K562 (cell line): ENCODE data around the gene MCC. TPM values are rescaled to one million over a fixed set of nuclear protein-coding genes. Genes with fewer than 3 reads are reported as not detected.

ENCODE experiments used
- ATAC-seq: fragments of 200-7000 bp; cut with Tn5 transposase; 3 replicates; pipeline ENCODE4 v1.9.1; 2020; ENCODE audit warnings: moderate library complexity
- BruUV-seq: library from RNA; stranded (reverse); fragments of 400-500 nt; replicated peaks from 2 replicates; lab custom pipeline; 2021; lab: Mats Ljungman, UMichigan
- CTCF ChIA-PET: fragments of 300-600 bp; formaldehyde crosslinking; extraction: SDS; loops from one replicate; lab custom pipeline; 2021; ENCODE audit warnings: low intra/inter-chr PET ratio; lab: Yijun Ruan, JAX
- POLR2A ChIA-PET: fragments of 300-600, 350-650 bp; sonication (Branson Sonifier 250); formaldehyde crosslinking; extraction: SDS; loops from one replicate; lab custom pipeline; 2021; ENCODE audit warnings: antibody characterized with exemption, inconsistent platforms; lab: Yijun Ruan, JAX
- DNase-seq, 4 experiments: peaks; one replicate each; pipeline versions ENCODE4 v3.0.0 to v3.0.0-alpha.2; 2011 to 2018; ENCODE audit warnings: low spot score in 3 of 4, mixed read lengths in 3 of 4; ENCODE audit errors: extremely low read depth in 1 of 4
- FAIRE-seq: peaks from 2 replicates; lab custom pipeline; 2011; peaks lifted over from hg19 to GRCh38; lab: Jason Lieb, UNC
- H2AFZ ChIP-seq: 2 replicates; pipeline ENCODE4 v1.6.0; 2011; ENCODE audit warnings: low read depth, low read length, control low read depth, inconsistent platforms
- H3K27ac ChIP-seq: fragments of 200-600 bp; 3 replicates; pipeline ENCODE4 v1.8.0; 2011; ENCODE audit warnings: low read depth, mild to moderate bottlenecking, control low read depth, inconsistent platforms, low read length, moderate library complexity, mixed read lengths; ENCODE audit errors: extremely low read depth
- H3K27me3 ChIP-seq, 2 experiments: fragments of 300-600 bp in 1 of 2; 2 replicates in 1 of 2; 3 replicates in 1 of 2; pipeline versions ENCODE4 v1.6.0 to v1.8.0; 2011; ENCODE audit warnings: inconsistent platforms in 2 of 2, low read length in 2 of 2, mild to moderate bottlenecking in 1 of 2, mixed read lengths in 1 of 2, moderate library complexity in 1 of 2; ENCODE audit not compliant: control insufficient read depth in 2 of 2, insufficient read depth in 2 of 2
- H3K36me3 ChIP-seq: fragments of 300-600 bp; 3 replicates; pipeline ENCODE4 v1.8.0; 2011; ENCODE audit warnings: mild to moderate bottlenecking, low read length, inconsistent platforms; ENCODE audit not compliant: control insufficient read depth, insufficient read depth
- H3K4me1 ChIP-seq, 2 experiments: fragments of 200-600 bp in 1 of 2; replicated peaks in 1 of 2; 2 replicates in 1 of 2; 3 replicates in 1 of 2; pipeline versions ENCODE4 v1.5.1 to v1.8.0; 2011; ENCODE audit warnings: inconsistent platforms in 2 of 2, low read length in 2 of 2, mild to moderate bottlenecking in 1 of 2, mixed read lengths in 1 of 2, moderate library complexity in 1 of 2; ENCODE audit not compliant: control insufficient read depth in 2 of 2, insufficient read depth in 2 of 2
- H3K4me2 ChIP-seq: 2 replicates; pipeline ENCODE4 v1.6.1; 2011; ENCODE audit warnings: low read length, control low read depth, inconsistent platforms, mixed read lengths; ENCODE audit not compliant: insufficient read depth
- H3K4me3 ChIP-seq: fragments of 200-600 bp; sonication (generic), shearing (Covaris generic); 2 replicates; pipeline ENCODE4 v1.5.1; 2016; ENCODE audit warnings: control low read depth, inconsistent platforms
- H3K79me2 ChIP-seq: fragments of 200-600 bp; 3 replicates; pipeline ENCODE4 v1.8.0; 2011; ENCODE audit warnings: low read length, inconsistent platforms; ENCODE audit not compliant: control insufficient read depth, insufficient read depth
- H3K9ac ChIP-seq, 2 experiments: 2 replicates each; pipeline versions ENCODE4 v1.6.0 to v1.6.1; 2011; ENCODE audit warnings: low read depth in 2 of 2, low read length in 2 of 2, control low read depth in 1 of 2, inconsistent platforms in 1 of 2, mild to moderate bottlenecking in 1 of 2, mixed read lengths in 1 of 2; ENCODE audit not compliant: insufficient read depth in 1 of 2
- H3K9me1 ChIP-seq: one replicate; pipeline ENCODE4 v1.6.0; 2011; ENCODE audit warnings: inconsistent platforms, mild to moderate bottlenecking, low read length, moderate library complexity; ENCODE audit not compliant: control insufficient read depth, insufficient read depth
- H3K9me3 ChIP-seq: replicated peaks from 2 replicates; pipeline ENCODE4 v1.5.1; 2011; ENCODE audit warnings: low read depth, low read length, inconsistent platforms; ENCODE audit not compliant: control insufficient read depth, insufficient read depth
- H4K20me1 ChIP-seq: replicated peaks from 2 replicates; pipeline ENCODE4 v1.6.1; 2011; ENCODE audit warnings: low read length, inconsistent platforms, mixed read lengths; ENCODE audit not compliant: control insufficient read depth, insufficient read depth
- C11orf30 ChIP-seq: fragments of 450-650 bp; IDR thresholded peaks from 2 replicates; pipeline ENCODE4 v1.6.1; 2016; ENCODE audit warnings: low read depth, mild to moderate bottlenecking
- EP300 ChIP-seq: IDR thresholded peaks from 2 replicates; pipeline ENCODE4 v1.6.1; 2012; ENCODE audit warnings: low read length, improper control_type of control experiment
- KDM1A ChIP-seq, 2 experiments: fragments of 450-650 bp; IDR thresholded peaks; 2 replicates each; pipeline ENCODE4 v1.6.1; 2016; ENCODE audit warnings: mild to moderate bottlenecking in 2 of 2
- MAFF ChIP-seq: IDR thresholded peaks from 2 replicates; pipeline ENCODE4 v1.6.1; 2012; ENCODE audit warnings: low read length, improper control_type of control experiment
- MAFG ChIP-seq: fragments of 450-650 bp; conservative IDR thresholded peaks from 2 replicates; pipeline ENCODE4 v1.6.1; 2016; ENCODE audit warnings: missing genetic modification characterization, missing compliant biosample characterization
- MAFK ChIP-seq: IDR thresholded peaks from 2 replicates; pipeline ENCODE4 v1.6.1; 2011; ENCODE audit warnings: low read length, improper control_type of control experiment
- RHOXF2B ChIP-seq: fragments of 250-450 bp; sonication (Bioruptor Pico); conservative IDR thresholded peaks from 2 replicates; pipeline ENCODE4 v1.5.1; 2021
- SMARCE1 ChIP-seq: fragments of 450-650 bp; IDR thresholded peaks from 2 replicates; pipeline ENCODE4 v1.7.1; 2016; ENCODE audit warnings: mild to moderate bottlenecking
- SNRNP70 ChIP-seq: fragments of 200-400 bp; formaldehyde crosslinking; optimal IDR thresholded peaks from 2 replicates; pipeline ENCODE3; 2017; ENCODE audit warnings: low read depth, low read length
- ZNF316 ChIP-seq: fragments of 450-650 bp; IDR thresholded peaks from 2 replicates; pipeline ENCODE4 v1.6.1; 2016
- whole genome bisulfite sequencing: fragments of 100-300 bp; shearing (Covaris generic); methylation state at CpG from one replicate; pipeline ENCODE4 v1.1.6; 2016; ENCODE audit warnings: low coverage, mixed read lengths; ENCODE audit not compliant: insufficient coverage; ENCODE audit errors: missing lambda C conversion rate; 5-methylcytosine and 5-hydroxymethylcytosine counted together
- in situ Hi-C: fragments of 300-500 bp; cut with MboI; formaldehyde crosslinking; loops from 4 replicates; pipeline ENCODE4 v1.15.0; 2018; ENCODE audit warnings: inconsistent platforms, mixed read lengths
- intact Hi-C: fragments of 100-400 bp; cut with micrococcal nuclease; formaldehyde crosslinking; loops from 2 replicates; pipeline ENCODE4 v1.14.2; 2022
- polyA plus RNA-seq, 8 experiments: library from polyadenylated mRNA; depleted of rRNA in 4 of 8; stranded (reverse) in 5 of 8; unstranded in 3 of 8; fragments of >200 nt; fragmentation: Nextera tagmentation in 2 of 8; fragmentation: Illumina TruSeq in 1 of 8; extraction: Ambion mirVana in 2 of 8; extraction: Trizol in 1 of 8; gene quantifications; 2 replicates each; pipeline versions ENCODE4 v1.2.1 to v1.2.3, GENCODE V29; 2011 to 2014; ENCODE audit warnings: inconsistent platforms in 1 of 8, missing spikeins in 1 of 8
- total RNA-seq, 7 experiments: library from RNA; depleted of rRNA in 6 of 7; stranded (reverse); fragments of >200 nt in 6 of 7; fragmentation: Illumina TruSeq in 2 of 7; extraction: Trizol in 2 of 7; gene quantifications; 2 replicates each; pipeline versions ENCODE4 v1.2.1 to v1.2.3, GENCODE V29; 2011 to 2021; ENCODE audit warnings: low replicate concordance in 1 of 7
- TF ChIP-seq, protein P1 (sequence below), 2 experiments: fragments of 150-350 bp in 1 of 2; IDR thresholded peaks; 2 replicates each; pipeline ENCODE4 v1.6.1; 2012 to 2016; ENCODE audit warnings: low read depth in 2 of 2, low read length in 2 of 2, mild to moderate bottlenecking in 1 of 2, moderate library complexity in 1 of 2
- TF ChIP-seq, protein P2 (sequence below), 2 experiments: fragments of 450-650 bp; formaldehyde crosslinking in 1 of 2; IDR thresholded peaks; 2 replicates each; pipeline versions ENCODE4 v1.4.0 to v1.6.1; 2014 to 2020; ENCODE audit warnings: mild to moderate bottlenecking in 2 of 2, borderline replicate concordance in 1 of 2, low read depth in 1 of 2

Gene MCC
- total and polyA plus RNA-seq, 9 of the 15 experiments (the other 6 are each of a cell fraction or from before 2014, with no cell fraction given), result 0.04 to 0.24 (median 0.06) TPM; not detected in 1

DNA sequence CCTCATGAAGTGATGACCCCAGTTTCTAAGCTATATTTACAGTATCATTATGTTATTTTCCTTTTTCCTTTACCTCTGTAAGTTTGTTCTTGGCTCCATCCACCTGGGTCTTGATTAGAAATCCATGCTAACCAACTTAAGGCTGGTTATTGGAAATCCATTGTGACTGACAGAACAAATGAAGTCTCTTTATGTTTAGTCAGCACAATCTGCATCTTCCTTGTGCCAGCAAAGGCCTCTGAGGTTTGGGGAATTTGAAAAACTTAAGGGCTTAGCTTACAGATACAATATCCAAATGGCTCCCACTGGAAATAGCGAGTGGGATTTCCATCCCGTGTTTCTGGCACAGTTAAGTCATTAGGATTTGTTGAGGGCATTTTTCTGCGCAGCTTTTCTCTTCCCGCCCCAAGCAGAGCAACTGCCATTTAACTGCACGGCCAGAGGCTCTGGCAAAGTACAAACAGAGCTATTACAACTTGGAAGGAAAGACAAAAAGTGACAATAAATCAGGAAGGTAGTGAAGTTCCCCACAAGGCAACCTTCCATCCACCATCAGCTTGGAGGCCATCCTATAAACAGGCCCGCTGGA lies 447.5 kb downstream of the MCC start:
- DNase-seq, result no peak
- FAIRE-seq, result no peak
- in situ Hi-C loops, result no loop called here
- no peaks in the 10 kb centered on the region for H3K36me3 ChIP-seq
- H3K9ac ChIP-seq, result no peak overlapping the region
- H4K20me1 ChIP-seq, result no peaks in the 10 kb centered on the region
- CTCF ChIA-PET, result no interaction called here
- H3K4me2 ChIP-seq, result no peak overlapping the region
- H3K9me1 ChIP-seq, result no peaks in the 10 kb centered on the region
- H3K4me3 ChIP-seq, result no peak overlapping the region
- H3K27ac ChIP-seq, result no peak overlapping the region
- no peaks in the 10 kb centered on the region for H3K9me3 ChIP-seq
- no peak overlapping the region for H2AFZ ChIP-seq
- WGBS, result 65% methylated on average over 6 of the region's 6 CpGs
- H3K79me2 ChIP-seq, result no peaks in the 10 kb centered on the region
- intact Hi-C loops, result no loop called here
- H3K4me1 ChIP-seq, result peaks cover 23 to 33% of the 10 kb centered on the region in 2 experiments
- H3K27me3 ChIP-seq, result no peaks in the 10 kb centered on the region
- no TSS peak for BruUV-seq
- POLR2A ChIA-PET, result interaction anchor here (1.2 to 1.7 kb wide), 2 partner anchors 11 to 20 kb away, joined by 4 to 5 read pairs; no protein-coding TSS in a partner anchor
- ATAC-seq, result no peak
- TF ChIP-seq MAFF (peak; percentile 87), SMARCE1 (no peak), C11orf30 (peak; percentile 85), ZNF316 (peak; percentile 94), EP300 (no peak), MAFG (tag) (peak; percentile 83), MAFK (peak; percentile 82), RHOXF2B (CRISPR knock-in tag) (no peak), SNRNP70 (no peak), KDM1A (IDR thresholded peaks at IDR 0.05) (no peak)
- TF ChIP-seq, protein P1, sequence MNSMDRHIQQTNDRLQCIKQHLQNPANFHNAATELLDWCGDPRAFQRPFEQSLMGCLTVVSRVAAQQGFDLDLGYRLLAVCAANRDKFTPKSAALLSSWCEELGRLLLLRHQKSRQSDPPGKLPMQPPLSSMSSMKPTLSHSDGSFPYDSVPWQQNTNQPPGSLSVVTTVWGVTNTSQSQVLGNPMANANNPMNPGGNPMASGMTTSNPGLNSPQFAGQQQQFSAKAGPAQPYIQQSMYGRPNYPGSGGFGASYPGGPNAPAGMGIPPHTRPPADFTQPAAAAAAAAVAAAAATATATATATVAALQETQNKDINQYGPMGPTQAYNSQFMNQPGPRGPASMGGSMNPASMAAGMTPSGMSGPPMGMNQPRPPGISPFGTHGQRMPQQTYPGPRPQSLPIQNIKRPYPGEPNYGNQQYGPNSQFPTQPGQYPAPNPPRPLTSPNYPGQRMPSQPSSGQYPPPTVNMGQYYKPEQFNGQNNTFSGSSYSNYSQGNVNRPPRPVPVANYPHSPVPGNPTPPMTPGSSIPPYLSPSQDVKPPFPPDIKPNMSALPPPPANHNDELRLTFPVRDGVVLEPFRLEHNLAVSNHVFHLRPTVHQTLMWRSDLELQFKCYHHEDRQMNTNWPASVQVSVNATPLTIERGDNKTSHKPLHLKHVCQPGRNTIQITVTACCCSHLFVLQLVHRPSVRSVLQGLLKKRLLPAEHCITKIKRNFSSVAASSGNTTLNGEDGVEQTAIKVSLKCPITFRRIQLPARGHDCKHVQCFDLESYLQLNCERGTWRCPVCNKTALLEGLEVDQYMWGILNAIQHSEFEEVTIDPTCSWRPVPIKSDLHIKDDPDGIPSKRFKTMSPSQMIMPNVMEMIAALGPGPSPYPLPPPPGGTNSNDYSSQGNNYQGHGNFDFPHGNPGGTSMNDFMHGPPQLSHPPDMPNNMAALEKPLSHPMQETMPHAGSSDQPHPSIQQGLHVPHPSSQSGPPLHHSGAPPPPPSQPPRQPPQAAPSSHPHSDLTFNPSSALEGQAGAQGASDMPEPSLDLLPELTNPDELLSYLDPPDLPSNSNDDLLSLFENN (IDR thresholded peaks at IDR 0.05; ENCODE audit: low read depth in 2 of 2, low read length in 2 of 2), result no peak
- TF ChIP-seq, protein P2, sequence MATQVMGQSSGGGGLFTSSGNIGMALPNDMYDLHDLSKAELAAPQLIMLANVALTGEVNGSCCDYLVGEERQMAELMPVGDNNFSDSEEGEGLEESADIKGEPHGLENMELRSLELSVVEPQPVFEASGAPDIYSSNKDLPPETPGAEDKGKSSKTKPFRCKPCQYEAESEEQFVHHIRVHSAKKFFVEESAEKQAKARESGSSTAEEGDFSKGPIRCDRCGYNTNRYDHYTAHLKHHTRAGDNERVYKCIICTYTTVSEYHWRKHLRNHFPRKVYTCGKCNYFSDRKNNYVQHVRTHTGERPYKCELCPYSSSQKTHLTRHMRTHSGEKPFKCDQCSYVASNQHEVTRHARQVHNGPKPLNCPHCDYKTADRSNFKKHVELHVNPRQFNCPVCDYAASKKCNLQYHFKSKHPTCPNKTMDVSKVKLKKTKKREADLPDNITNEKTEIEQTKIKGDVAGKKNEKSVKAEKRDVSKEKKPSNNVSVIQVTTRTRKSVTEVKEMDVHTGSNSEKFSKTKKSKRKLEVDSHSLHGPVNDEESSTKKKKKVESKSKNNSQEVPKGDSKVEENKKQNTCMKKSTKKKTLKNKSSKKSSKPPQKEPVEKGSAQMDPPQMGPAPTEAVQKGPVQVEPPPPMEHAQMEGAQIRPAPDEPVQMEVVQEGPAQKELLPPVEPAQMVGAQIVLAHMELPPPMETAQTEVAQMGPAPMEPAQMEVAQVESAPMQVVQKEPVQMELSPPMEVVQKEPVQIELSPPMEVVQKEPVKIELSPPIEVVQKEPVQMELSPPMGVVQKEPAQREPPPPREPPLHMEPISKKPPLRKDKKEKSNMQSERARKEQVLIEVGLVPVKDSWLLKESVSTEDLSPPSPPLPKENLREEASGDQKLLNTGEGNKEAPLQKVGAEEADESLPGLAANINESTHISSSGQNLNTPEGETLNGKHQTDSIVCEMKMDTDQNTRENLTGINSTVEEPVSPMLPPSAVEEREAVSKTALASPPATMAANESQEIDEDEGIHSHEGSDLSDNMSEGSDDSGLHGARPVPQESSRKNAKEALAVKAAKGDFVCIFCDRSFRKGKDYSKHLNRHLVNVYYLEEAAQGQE (IDR thresholded peaks at IDR 0.05; ENCODE audit: borderline replicate concordance), result no peak
- TF ChIP-seq, protein P2 (CRISPR knock-in tag; IDR thresholded peaks at IDR 0.05; ENCODE audit: low read depth), result no peak
